Measurements from ENCODE around the gene CACNA1G. TPM values are rescaled to one million over a fixed set of nuclear protein-coding genes. Genes with fewer than 3 reads are reported as not detected.

CACNA1G gene
- total and polyA plus RNA-seq, 2 donors (not counting 1 experiment from before 2014, with no cell fraction given), result 0.08 to 0.99 TPM

DNA sequence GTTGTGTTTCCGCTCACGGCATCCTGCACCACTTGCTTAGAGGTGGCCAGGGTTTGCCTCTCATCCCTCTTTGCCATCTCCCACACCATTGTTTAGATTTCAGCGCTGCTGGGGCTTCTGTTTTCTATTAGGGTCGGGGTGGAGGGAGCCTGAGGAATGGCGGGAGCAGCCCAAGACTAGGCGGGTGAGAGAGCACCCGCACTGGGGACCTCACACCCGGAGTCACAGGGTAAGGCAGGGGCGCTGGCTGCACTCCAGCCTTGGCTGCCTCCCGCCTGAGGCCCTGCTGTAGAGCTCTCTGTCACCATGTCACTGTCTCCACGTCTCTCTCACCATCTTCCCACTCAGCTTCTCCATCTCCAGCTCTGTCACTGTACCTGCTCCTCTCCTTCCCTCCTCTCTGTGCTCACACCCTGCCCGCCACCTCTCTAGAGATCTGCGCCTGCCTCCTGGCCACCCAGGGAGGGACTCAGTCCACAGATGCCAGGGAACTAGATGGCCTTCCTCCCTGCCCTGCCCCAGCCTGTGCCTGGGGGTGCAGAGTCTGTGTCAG, 41.4 kb downstream of the CACNA1G start:
- Histone ChIP-seq H4K20me1 (ENCODE audit: control insufficient read depth, extremely low read depth, insufficient read depth, low read length) (no peaks in the 10 kb centered on the region), H2AFZ (ENCODE audit: low read length) (no peak overlapping the region), H3K27me3 (ENCODE audit: control insufficient read depth, insufficient read depth, low read length) (peaks cover 26% of the 10 kb centered on the region), H3K4me2 (ENCODE audit: extremely low read depth, insufficient read depth, low read length) (no peak overlapping the region), H3K4me1 (ENCODE audit: control insufficient read depth, extremely low read depth, insufficient read depth, low read length) (peaks cover 2% of the 10 kb centered on the region), H3K4me3 (replicated peaks in 1 of 4; ENCODE audit: control extremely low read depth in 1 of 4, insufficient read depth in 1 of 4, low read depth in 3 of 4, low read length in 4 of 4) (no peak overlapping the region), H3K9ac (ENCODE audit: insufficient read depth, low read length) (no peak overlapping the region), H3K79me2 (ENCODE audit: control insufficient read depth, insufficient read depth, low read length) (no peaks in the 10 kb centered on the region), H3K36me3 (ENCODE audit: control insufficient read depth, insufficient read depth, low read length) (no peaks in the 10 kb centered on the region), H3K27ac (ENCODE audit: insufficient read depth, low read length) (no peak overlapping the region), H3K9me3 (ENCODE audit: control insufficient read depth, insufficient read depth, low read depth, low read length) (no peaks in the 10 kb centered on the region)
- no peak for TF ChIP-seq EZH2 (IDR thresholded peaks at IDR 0.05; ENCODE audit: low read length, missing control alignments)
- TF ChIP-seq, protein P1, sequence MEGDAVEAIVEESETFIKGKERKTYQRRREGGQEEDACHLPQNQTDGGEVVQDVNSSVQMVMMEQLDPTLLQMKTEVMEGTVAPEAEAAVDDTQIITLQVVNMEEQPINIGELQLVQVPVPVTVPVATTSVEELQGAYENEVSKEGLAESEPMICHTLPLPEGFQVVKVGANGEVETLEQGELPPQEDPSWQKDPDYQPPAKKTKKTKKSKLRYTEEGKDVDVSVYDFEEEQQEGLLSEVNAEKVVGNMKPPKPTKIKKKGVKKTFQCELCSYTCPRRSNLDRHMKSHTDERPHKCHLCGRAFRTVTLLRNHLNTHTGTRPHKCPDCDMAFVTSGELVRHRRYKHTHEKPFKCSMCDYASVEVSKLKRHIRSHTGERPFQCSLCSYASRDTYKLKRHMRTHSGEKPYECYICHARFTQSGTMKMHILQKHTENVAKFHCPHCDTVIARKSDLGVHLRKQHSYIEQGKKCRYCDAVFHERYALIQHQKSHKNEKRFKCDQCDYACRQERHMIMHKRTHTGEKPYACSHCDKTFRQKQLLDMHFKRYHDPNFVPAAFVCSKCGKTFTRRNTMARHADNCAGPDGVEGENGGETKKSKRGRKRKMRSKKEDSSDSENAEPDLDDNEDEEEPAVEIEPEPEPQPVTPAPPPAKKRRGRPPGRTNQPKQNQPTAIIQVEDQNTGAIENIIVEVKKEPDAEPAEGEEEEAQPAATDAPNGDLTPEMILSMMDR (conservative IDR thresholded peaks at IDR 0.05 in 1 of 2, IDR thresholded peaks at IDR 0.05 in 1 of 2; ENCODE audit: low read depth in 1 of 2, low read length in 2 of 2), result no peak
- no peak for DNase-seq (ENCODE audit: low read depth in 2 of 2)

DNA sequence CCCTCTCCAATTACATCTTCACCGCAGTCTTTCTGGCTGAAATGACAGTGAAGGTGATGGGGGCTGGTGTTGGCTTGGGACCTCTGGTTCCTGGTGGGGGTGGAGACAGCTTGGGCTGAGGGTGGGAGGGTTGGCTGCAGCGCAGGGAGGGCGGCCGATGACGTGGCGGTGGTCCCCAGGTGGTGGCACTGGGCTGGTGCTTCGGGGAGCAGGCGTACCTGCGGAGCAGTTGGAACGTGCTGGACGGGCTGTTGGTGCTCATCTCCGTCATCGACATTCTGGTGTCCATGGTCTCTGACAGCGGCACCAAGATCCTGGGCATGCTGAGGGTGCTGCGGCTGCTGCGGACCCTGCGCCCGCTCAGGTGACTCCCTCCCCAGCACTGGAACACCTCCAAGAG, 42.3 kb downstream of the CACNA1G start:
- H3K79me2 ChIP-seq (ENCODE audit: control insufficient read depth, insufficient read depth, low read length), result no peaks in the 10 kb centered on the region
- H3K9me3 ChIP-seq (ENCODE audit: control insufficient read depth, insufficient read depth, low read depth, low read length), result no peaks in the 10 kb centered on the region
- no peak overlapping the region for H3K27ac ChIP-seq (ENCODE audit: insufficient read depth, low read length)
- H3K4me2 ChIP-seq (ENCODE audit: extremely low read depth, insufficient read depth, low read length), result no peak overlapping the region
- H4K20me1 ChIP-seq (ENCODE audit: control insufficient read depth, extremely low read depth, insufficient read depth, low read length), result no peaks in the 10 kb centered on the region
- H3K27me3 ChIP-seq (ENCODE audit: control insufficient read depth, insufficient read depth, low read length), result peaks cover 26% of the 10 kb centered on the region
- H3K4me1 ChIP-seq (ENCODE audit: control insufficient read depth, extremely low read depth, insufficient read depth, low read length), result peaks cover 2% of the 10 kb centered on the region
- TF ChIP-seq EZH2 (IDR thresholded peaks at IDR 0.05; ENCODE audit: low read length, missing control alignments), result no peak
- TF ChIP-seq, protein P1 (conservative IDR thresholded peaks at IDR 0.05 in 1 of 2, IDR thresholded peaks at IDR 0.05 in 1 of 2; ENCODE audit: low read depth in 1 of 2, low read length in 2 of 2), result no peak
- no peak for DNase-seq (ENCODE audit: low read depth in 2 of 2)
- no peak overlapping the region for H2AFZ ChIP-seq (ENCODE audit: low read length)
- H3K36me3 ChIP-seq (ENCODE audit: control insufficient read depth, insufficient read depth, low read length), result no peaks in the 10 kb centered on the region
- H3K9ac ChIP-seq (ENCODE audit: insufficient read depth, low read length), result no peak overlapping the region
- H3K4me3 ChIP-seq (replicated peaks in 1 of 4; ENCODE audit: control extremely low read depth in 1 of 4, insufficient read depth in 1 of 4, low read depth in 3 of 4, low read length in 4 of 4), result no peak overlapping the region

DNA sequence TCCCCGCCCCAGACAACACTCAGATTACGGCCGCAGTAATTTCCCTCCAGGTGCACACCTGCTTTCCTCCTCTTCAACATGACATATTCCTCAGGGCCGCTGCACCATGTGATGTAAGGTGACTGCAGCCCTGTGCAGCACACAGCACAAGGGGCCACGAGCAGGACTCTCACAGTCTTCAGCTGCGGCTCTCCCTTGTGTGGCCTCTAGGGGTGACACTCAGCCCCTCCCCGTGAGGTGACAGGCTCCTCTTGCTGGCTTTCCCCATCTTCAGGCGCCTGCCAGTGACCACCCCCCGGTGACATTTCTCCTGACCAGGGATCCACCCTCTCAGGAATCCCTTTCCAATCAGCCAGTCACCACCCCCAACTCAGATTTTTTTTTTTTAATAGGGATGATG, 42.8 kb downstream of the CACNA1G start:
- no peak for TF ChIP-seq EZH2 (IDR thresholded peaks at IDR 0.05; ENCODE audit: low read length, missing control alignments)
- TF ChIP-seq, protein P1 (conservative IDR thresholded peaks at IDR 0.05 in 1 of 2, IDR thresholded peaks at IDR 0.05 in 1 of 2; ENCODE audit: low read depth in 1 of 2, low read length in 2 of 2), result peak in 1 of 2 donors; percentile 6
- Histone ChIP-seq H3K4me1 (ENCODE audit: control insufficient read depth, extremely low read depth, insufficient read depth, low read length) (peaks cover 2% of the 10 kb centered on the region), H3K9ac (ENCODE audit: insufficient read depth, low read length) (no peak overlapping the region), H3K4me2 (ENCODE audit: extremely low read depth, insufficient read depth, low read length) (no peak overlapping the region), H2AFZ (ENCODE audit: low read length) (no peak overlapping the region), H3K4me3 (replicated peaks in 1 of 4; ENCODE audit: control extremely low read depth in 1 of 4, insufficient read depth in 1 of 4, low read depth in 3 of 4, low read length in 4 of 4) (no peak overlapping the region), H3K36me3 (ENCODE audit: control insufficient read depth, insufficient read depth, low read length) (no peaks in the 10 kb centered on the region), H3K27ac (ENCODE audit: insufficient read depth, low read length) (no peak overlapping the region), H3K79me2 (ENCODE audit: control insufficient read depth, insufficient read depth, low read length) (no peaks in the 10 kb centered on the region), H3K9me3 (ENCODE audit: control insufficient read depth, insufficient read depth, low read depth, low read length) (no peaks in the 10 kb centered on the region), H3K27me3 (ENCODE audit: control insufficient read depth, insufficient read depth, low read length) (peaks cover 26% of the 10 kb centered on the region), H4K20me1 (ENCODE audit: control insufficient read depth, extremely low read depth, insufficient read depth, low read length) (no peaks in the 10 kb centered on the region)
- no peak for DNase-seq (ENCODE audit: low read depth in 2 of 2)

Data from fibroblast of lung (primary cell).